Measurements from ENCODE around the gene SH3BP2. TPM values are rescaled to one million over a fixed set of nuclear protein-coding genes. Genes with fewer than 3 reads are reported as not detected.

SH3BP2 gene
- total and polyA plus RNA-seq, 12 donors = 10.4 to 47.7 (median 16.4) TPM

DNA sequence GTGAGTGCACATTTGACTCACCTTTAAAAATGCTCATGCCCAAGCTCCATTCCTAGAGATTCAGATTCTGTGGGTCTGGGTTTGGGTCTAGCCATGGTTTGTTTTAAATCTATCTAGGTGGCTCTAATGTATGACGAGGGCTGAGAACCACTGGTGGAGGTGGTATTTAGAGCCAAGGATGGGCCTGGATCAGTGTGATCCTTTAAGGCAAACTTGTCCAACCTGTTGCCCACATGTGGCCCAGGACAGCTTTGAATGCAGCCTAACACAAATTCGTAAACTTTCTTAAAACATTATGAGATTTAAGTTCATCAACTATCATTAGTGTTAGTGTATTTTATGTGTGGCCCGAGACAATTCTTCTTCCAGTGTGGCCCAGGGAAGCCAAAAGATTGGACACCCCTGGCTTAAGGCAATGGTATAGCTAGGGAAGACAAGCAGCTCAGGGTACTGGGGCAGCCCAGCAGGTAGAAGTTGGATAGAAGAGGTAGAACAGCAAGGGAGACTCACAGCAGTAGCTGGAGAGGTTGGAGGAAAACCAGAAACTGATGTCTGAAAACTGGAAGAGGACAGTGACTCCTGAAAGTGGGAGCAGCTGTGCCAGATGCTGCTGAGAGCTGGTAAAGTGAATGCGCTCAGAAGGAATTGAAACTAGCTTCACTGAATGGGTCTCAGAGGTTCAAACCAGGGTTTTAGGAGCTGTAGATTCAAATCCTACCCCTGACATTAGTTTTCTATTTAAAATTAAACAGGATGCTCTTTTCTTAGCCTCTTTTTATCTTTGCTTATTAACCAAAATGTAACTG, 68.9 kb downstream of the SH3BP2 start:
- H3K4me3 ChIP-seq = no peak overlapping the region
- DNase-seq (no peak), ATAC-seq (peak in 5 of 8 donors; percentile 14 to 29 (median 23))
- peak overlapping the region; percentile 51 to 87 (median 71) for H3K27ac ChIP-seq
- TF ChIP-seq, protein P1, sequence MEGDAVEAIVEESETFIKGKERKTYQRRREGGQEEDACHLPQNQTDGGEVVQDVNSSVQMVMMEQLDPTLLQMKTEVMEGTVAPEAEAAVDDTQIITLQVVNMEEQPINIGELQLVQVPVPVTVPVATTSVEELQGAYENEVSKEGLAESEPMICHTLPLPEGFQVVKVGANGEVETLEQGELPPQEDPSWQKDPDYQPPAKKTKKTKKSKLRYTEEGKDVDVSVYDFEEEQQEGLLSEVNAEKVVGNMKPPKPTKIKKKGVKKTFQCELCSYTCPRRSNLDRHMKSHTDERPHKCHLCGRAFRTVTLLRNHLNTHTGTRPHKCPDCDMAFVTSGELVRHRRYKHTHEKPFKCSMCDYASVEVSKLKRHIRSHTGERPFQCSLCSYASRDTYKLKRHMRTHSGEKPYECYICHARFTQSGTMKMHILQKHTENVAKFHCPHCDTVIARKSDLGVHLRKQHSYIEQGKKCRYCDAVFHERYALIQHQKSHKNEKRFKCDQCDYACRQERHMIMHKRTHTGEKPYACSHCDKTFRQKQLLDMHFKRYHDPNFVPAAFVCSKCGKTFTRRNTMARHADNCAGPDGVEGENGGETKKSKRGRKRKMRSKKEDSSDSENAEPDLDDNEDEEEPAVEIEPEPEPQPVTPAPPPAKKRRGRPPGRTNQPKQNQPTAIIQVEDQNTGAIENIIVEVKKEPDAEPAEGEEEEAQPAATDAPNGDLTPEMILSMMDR (IDR thresholded peaks at IDR 0.05) = no peak
- no peaks in the 10 kb centered on the region for H3K27me3 ChIP-seq
- WGBS, 2 donors = 60 to 65% methylated on average over 4 of the region's 4 CpGs
- H3K4me1 ChIP-seq = peaks cover 57 to 100% (median 97%) of the 10 kb centered on the region in 9 donors
- H3K36me3 ChIP-seq = peaks cover 0 to 5% (median 0%) of the 10 kb centered on the region in 9 donors
- intact Hi-C loops (cut with DNase I) = loop anchor here in 2 of 10 donors (5.0 kb wide), 2 partner anchors 70 to 100 kb away; no protein-coding TSS in a partner anchor
- H3K9me3 ChIP-seq = no peaks in the 10 kb centered on the region

DNA sequence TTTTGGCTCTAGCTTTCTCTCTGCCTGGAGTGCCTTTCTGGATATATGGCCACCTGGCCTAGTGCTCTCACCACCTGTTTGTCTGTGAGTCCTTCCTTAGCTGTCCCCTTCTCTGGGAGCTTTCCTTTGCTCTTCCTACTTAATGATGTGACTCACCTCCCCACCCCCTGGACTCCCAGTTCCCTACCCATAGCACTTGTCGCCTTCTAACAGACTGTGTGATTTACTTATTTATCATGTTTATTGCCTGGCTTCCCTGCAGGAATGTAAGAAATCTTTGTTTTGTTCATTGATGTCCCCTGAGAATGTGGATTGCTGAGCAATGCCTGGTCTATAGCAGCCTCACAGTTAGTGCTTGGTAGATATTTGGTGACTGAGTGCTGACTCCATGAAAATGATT, 69.6 kb downstream of the SH3BP2 start:
- TF ChIP-seq, protein P1 (IDR thresholded peaks at IDR 0.05) = no peak
- peak in 1 of 8 donors; percentile 39 for ATAC-seq
- H3K36me3 ChIP-seq = no peaks in the 10 kb centered on the region
- peaks cover 60 to 100% (median 98%) of the 10 kb centered on the region in 9 donors for H3K4me1 ChIP-seq
- no peaks in the 10 kb centered on the region for H3K27me3 ChIP-seq
- intact Hi-C loops (cut with DNase I) = loop anchor here in 2 of 10 donors (5.0 kb wide), 2 partner anchors 70 to 100 kb away; no protein-coding TSS in a partner anchor
- no peak overlapping the region for H3K4me3 ChIP-seq
- no peak for DNase-seq
- H3K9me3 ChIP-seq = no peaks in the 10 kb centered on the region
- H3K27ac ChIP-seq = peak overlapping the region; percentile 51 to 87 (median 71)
- 23 to 35% methylated on average over 1 of the region's 1 CpG for WGBS, 2 donors

GRCh38 chr4:2863649-2864048, 70.8 kb downstream of the SH3BP2 start:
- intact Hi-C loops (cut with DNase I) = loop anchor here in 2 of 10 donors (5.0 kb wide), 2 partner anchors 69 to 101 kb away; no protein-coding TSS in a partner anchor
- Histone ChIP-seq H3K9me3 (no peaks in the 10 kb centered on the region), H3K4me3 (no peak overlapping the region), H3K27ac (peak overlapping the region in 6 of 10 donors; percentile 67 to 87 (median 76)), H3K4me1 (peaks cover 55 to 100% (median 100%) of the 10 kb centered on the region in 9 donors), H3K27me3 (no peaks in the 10 kb centered on the region), H3K36me3 (no peaks in the 10 kb centered on the region)
- TF ChIP-seq, protein P1 (IDR thresholded peaks at IDR 0.05) = no peak
- DNase-seq = no peak
- ATAC-seq = no peak

DNA sequence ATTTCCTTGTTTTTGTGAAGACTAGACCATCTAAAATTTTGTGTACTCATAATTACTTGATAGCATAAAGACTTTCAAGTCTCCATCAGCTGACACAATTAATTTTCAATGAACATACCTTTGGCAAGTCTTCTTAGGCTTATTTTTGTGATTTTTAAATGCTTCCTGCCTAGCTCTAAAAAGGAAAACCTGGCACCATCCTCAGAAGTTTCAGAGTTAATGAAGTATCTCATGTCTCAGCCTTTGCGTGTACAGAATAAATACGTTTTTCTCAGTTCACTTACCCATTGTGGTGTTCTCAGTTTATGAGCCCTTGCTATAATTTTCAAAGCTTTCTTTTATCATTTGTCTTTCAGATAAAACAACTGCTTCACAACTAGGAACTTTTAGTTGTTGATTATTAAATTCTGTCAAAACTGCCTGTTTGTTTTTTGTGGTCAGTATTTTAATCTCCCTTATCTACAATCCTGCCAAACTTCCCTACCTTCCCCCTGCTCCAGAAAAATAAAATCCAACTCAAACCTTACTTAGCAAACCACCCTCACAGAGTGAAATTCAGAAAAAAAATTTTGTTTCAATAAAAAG, 72.4 kb downstream of the SH3BP2 start:
- TF ChIP-seq, protein P1 (IDR thresholded peaks at IDR 0.05) = no peak
- ATAC-seq = no peak
- H3K36me3 ChIP-seq = no peaks in the 10 kb centered on the region
- no peak for DNase-seq
- H3K4me3 ChIP-seq = no peak overlapping the region
- H3K27me3 ChIP-seq = no peaks in the 10 kb centered on the region
- peaks cover 57 to 100% (median 100%) of the 10 kb centered on the region in 9 donors for H3K4me1 ChIP-seq
- 15 to 17% methylated on average over 2 of the region's 2 CpGs for WGBS, 2 donors
- no peaks in the 10 kb centered on the region for H3K9me3 ChIP-seq
- intact Hi-C loops (cut with DNase I) = no loop called here
- peak overlapping the region in 8 of 10 donors; percentile 1 to 87 (median 74) for H3K27ac ChIP-seq

Data from heart right ventricle (tissue), 16 donors.